Measurements from ENCODE around the gene ATP1A3.

- TF ChIP-seq EP300 (IDR thresholded peaks at IDR 0.05): no peak
- TF ChIP-seq CTCF (IDR thresholded peaks at IDR 0.05): no peak
Measured at GRCh38 chr19:41928221-41928683, 65.8 kb downstream of the ATP1A3 start, which contains the start of gene ERFL.

Data from stomach (tissue), 4 donors.